RWPE1 (cell line): ENCODE measurements around the gene MAN2A2.
A peak's percentile ranks its signal among the peaks of the same experiment; 100 is the strongest.

ENCODE experiments used
- CTCF ChIA-PET: fragments of 350-600 bp; sonication (Branson Sonifier 250); formaldehyde crosslinking; extraction: SDS; loops from one replicate; lab custom pipeline; 2021; lab: Yijun Ruan, JAX
- POLR2A ChIA-PET: fragments of 400-600 bp; formaldehyde crosslinking; extraction: SDS; loops from one replicate; lab custom pipeline; 2020; ENCODE audit warnings: antibody characterized with exemption; ENCODE audit not compliant: low non-redundant PET; lab: Yijun Ruan, JAX
- DNase-seq: peaks from one replicate; pipeline ENCODE4 v3.0.0; 2012; ENCODE audit warnings: low spot score
- H3K27ac ChIP-seq: fragments of 450-650 bp; 2 replicates; pipeline ENCODE4 v1.5.1; 2017
- TF ChIP-seq, protein P1 (sequence below): fragments of 450-650 bp; conservative IDR thresholded peaks from 2 replicates; pipeline ENCODE4 v1.5.1; 2017; ENCODE audit warnings: low read depth, mild to moderate bottlenecking

MAN2A2 gene

DNA sequence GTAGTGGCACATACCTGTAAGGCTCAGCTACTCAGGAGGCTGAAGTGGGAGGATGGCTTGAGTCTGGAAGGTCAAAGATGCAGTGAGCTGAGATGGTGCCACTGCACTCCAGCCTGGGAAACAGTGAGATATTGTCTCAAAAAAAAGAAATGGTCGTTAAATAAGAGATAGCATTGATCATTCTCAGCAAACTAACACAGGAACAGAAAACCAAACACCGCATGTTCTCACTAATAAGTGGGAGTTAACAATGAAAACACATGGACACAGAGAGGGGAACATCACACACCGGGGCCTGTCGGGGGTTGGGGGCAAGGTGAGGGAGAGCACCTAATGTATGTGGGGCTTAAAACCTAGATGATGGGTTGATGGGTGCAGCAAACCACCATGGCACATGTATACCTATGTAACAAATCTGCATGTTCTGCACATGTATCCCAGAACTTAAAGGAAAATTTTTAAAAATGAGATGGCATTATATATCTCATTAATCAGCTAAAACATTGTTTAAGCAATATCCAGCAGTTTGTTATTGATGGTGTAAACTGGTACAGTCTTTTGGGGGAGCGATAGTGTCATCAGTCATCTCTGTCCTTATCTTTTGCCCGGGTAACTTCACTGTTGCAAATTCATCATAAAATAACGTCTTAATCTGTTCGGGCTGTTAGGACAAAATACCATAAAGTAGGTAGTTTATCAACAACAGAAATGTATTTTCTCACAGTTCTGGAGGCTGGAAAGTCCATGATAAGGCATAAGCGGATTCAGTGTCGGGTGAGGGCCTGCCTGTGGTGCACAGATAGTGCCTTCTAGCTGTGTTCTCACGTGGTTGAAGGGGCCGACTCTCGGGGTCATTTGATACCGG, 1.7 kb upstream of the MAN2A2 start:
- POLR2A ChIA-PET: no interaction called here
- H3K27ac ChIP-seq: peak overlapping the region; percentile 84
- CTCF ChIA-PET: interaction anchor here (0.7 to 2.8 kb wide), 4 partner anchors 12 to 357 kb away, joined by 3 to 10 read pairs (median 5); no protein-coding TSS in a partner anchor
- TF ChIP-seq, protein P1, sequence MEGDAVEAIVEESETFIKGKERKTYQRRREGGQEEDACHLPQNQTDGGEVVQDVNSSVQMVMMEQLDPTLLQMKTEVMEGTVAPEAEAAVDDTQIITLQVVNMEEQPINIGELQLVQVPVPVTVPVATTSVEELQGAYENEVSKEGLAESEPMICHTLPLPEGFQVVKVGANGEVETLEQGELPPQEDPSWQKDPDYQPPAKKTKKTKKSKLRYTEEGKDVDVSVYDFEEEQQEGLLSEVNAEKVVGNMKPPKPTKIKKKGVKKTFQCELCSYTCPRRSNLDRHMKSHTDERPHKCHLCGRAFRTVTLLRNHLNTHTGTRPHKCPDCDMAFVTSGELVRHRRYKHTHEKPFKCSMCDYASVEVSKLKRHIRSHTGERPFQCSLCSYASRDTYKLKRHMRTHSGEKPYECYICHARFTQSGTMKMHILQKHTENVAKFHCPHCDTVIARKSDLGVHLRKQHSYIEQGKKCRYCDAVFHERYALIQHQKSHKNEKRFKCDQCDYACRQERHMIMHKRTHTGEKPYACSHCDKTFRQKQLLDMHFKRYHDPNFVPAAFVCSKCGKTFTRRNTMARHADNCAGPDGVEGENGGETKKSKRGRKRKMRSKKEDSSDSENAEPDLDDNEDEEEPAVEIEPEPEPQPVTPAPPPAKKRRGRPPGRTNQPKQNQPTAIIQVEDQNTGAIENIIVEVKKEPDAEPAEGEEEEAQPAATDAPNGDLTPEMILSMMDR: no peak
- DNase-seq: no peak

DNA sequence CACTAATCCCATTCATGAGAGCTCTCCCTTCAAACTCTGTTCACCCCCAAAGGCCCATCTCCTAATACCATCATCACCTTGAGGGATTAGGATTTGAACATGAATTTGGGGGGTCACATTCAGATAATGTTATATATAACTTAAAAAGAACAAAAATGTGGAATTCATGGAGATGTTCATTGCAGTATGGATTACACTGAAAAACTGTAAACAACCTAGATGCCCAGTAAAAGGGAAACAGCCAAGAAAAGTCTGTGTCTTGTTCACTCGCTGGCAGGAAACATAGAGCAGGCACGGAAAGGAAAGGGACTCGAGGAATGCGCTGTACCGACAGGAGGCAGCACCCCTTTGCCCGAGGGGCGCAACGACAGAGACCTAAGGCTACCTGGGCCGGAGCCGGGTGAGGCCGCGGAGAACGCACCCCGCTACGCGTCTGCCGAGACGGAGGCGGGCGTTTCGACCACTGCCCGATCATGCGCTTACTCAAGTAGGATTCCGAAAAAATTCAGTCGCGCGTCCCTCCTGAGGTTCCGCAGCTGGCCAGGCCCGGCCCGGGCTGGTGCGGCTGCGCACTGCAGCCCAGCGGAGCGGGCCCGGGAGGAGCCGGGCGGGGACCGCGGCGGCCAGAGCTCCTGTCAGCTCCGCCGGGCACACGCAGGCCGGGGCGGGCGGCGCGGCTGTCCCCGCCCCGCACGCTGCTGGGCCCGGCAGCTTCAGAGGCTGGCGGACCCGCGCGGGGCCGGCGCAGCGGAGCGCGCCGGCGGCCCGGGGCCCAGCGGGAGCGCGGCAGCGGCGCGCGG, 862 bp upstream of the MAN2A2 start:
- ChIA-PET CTCF (interaction anchor here (0.7 to 2.8 kb wide), 8 partner anchors 13 to 651 kb away, joined by 3 to 10 read pairs (median 4); partner anchors contain the start of gene UNC45A), POLR2A (no interaction called here)
- peak; percentile 94 for DNase-seq
- TF ChIP-seq, protein P1: peak; percentile 92
- H3K27ac ChIP-seq: peak overlapping the region; percentile 84

DNA sequence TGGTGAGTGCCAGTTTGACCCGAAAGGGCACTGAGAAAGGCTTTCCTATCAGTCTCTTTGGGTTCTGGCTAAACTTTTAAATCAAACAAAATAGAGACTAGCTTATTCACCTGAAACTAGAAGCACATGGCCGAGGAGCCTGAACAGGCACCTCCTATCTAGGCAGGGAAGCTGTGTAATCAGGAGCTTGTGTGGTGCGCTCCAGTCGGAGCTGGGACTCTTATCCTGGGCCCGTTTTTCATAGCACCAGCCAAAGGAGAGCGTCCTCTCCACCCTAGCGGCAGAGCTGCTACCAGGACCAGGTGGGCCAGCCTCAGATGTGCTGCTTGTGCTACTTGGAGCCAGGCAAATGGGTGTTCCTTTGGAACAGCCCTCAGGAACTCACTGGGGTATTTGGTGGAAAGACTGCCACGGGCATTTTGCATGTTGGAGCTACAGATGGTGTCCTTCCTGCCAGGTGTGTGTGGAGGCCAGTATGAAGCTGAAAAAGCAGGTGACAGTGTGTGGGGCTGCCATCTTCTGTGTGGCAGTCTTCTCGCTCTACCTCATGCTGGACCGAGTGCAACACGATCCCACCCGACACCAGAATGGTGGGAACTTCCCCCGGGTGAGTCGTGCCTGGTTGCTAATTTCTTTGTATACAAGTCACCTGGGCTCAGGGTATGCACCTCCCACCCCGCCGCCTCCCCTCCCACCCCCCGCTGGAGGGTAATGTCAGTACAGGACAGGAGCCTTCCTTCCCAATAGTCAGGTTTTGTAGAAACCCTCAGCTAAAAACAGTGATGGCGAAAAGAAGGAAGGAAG, 833 bp downstream of the MAN2A2 start:
- DNase-seq: no peak
- peak overlapping the region; percentile 84 for H3K27ac ChIP-seq

DNA sequence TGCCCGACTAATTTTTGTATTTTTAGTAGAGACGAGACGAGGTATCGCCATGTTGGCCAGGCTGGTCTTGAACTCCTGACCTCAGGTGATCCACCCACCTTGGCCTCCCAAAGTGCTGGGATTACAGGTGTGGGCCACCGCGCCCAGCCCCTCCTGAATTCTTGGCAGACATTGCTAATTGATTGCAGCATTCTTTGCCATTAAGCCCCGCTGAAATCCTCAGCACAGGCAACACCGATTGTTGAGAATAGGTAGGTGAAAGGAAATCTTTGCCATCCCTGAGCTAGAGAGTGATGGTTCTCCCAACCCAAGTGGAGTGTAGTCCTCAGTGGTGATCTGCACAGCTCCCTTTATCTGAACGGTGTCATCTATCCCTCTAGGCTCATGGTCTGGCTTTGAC, 1.6 kb downstream of the MAN2A2 start:
- TF ChIP-seq, protein P1: no peak
- ChIA-PET CTCF (interaction anchor here (0.6 to 1.5 kb wide), 3 partner anchors 11 to 257 kb away, joined by 3 to 8 read pairs (median 3); no protein-coding TSS in a partner anchor), POLR2A (no interaction called here)
- no peak overlapping the region for H3K27ac ChIP-seq
- DNase-seq: no peak

More for the DNA sequence above, 833 bp downstream of the MAN2A2 start:
- ChIA-PET CTCF (interaction anchor here (0.6 to 2.8 kb wide), 3 partner anchors 18 to 1905 kb away, joined by 3 to 10 read pairs (median 3); partner anchors contain the start of gene UNC45A), POLR2A (no interaction called here)
- TF ChIP-seq, protein P1: no peak

DNA sequence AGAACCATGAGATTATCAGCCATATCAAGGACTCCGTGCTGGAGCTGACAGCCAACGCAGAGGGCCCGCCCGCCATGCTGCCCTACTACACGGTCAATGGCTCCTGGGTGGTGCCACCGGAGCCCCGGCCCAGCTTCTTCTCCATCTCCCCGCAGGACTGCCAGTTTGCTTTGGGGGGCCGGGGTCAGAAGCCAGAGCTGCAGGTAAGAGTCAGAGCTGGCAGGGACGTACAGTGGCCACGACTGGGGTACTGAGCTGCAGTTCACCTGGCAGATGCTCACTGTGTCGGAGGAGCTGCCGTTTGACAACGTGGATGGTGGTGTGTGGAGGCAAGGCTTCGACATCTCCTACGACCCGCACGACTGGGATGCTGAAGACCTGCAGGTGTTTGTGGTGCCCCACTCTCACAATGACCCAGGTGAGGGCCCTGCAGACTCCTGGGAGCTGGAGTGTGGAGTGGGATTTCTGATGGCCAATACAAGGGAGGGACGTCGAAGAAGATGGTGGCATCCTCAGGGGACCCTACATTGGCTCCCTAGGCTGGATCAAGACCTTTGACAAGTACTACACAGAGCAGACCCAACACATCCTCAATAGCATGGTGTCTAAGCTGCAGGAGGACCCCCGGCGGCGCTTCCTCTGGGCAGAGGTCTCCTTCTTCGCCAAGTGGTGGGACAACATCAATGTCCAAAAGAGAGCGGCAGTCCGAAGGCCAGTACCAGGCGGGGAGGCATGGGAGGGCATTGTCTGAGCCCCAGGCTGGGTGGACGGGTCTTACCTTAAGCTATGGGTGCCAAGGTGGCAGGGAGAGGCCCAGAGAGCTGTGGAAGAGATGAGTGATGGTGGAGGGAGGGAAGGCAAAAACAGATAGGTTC, 2.4 kb downstream of the MAN2A2 start:
- CTCF ChIA-PET: interaction anchor here (0.6 to 1.5 kb wide), 3 partner anchors 12 to 258 kb away, joined by 3 to 8 read pairs (median 3); no protein-coding TSS in a partner anchor

More for the DNA sequence above, 2.4 kb downstream of the MAN2A2 start:
- no peak for DNase-seq
- TF ChIP-seq, protein P1: no peak
- H3K27ac ChIP-seq: no peak overlapping the region
- POLR2A ChIA-PET: interaction anchor here (0.7 kb wide), 1 partner anchor 21 kb away, joined by 3 read pairs; no protein-coding TSS in a partner anchor
